ENCODE measurements around the gene NOX5.

Gene NOX5

DNA sequence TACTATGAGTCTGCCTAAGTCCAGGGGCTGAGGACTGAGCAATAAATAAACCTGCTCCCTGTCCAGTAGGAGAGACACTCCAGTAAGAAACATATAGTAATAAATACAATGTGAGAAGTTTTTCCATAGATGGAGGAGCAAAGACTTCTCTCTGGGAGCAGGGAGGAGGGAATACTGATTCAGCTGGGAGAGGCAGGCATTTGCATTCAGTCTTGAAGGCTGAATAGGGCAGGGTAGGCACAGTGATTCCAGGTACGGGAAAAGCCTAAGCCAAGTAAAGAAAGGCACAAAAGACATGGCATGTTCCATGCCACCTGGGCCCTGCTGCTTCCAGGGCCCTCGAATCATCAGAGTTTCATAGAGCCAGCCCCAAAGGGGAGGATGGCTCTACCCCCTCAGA, 86.3 kb downstream of the NOX5 start:
- no peak for DNase-seq (ENCODE audit: low read depth in 2 of 2)

DNA sequence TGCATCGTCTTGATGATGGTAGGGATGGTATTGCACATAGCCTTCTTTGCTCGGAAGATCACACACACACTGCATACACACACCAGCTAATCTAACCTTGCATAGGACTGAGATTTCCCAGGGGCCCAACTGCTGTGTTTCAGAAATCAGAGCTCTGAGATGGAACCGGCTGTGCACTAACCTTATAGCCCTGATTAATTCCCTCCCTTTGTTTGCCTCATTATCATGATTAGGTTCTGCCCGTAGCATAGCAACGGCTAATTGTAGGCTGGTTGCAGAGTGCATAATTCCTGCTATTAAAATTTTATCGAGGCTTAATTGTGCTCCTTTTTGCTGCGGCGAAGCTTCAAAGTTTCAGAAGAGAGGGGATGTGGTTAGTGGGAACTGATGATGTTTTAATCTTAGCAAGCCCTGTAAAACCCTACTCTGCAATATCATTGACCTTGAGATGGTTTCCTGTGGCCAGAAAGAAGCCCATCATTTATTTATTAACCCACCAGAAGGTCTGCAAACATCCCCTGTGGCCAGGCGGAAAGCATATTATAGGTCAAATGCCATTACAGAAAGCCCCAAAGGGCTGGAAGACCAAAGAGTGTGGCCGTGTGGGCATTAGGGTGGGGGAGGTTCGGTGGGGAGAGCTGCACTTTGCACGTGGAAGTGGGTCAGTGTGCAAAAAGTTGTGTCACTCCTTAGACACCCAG, 89.7 kb downstream of the NOX5 start:
- DNase-seq (ENCODE audit: low read depth in 2 of 2): no peak

DNA sequence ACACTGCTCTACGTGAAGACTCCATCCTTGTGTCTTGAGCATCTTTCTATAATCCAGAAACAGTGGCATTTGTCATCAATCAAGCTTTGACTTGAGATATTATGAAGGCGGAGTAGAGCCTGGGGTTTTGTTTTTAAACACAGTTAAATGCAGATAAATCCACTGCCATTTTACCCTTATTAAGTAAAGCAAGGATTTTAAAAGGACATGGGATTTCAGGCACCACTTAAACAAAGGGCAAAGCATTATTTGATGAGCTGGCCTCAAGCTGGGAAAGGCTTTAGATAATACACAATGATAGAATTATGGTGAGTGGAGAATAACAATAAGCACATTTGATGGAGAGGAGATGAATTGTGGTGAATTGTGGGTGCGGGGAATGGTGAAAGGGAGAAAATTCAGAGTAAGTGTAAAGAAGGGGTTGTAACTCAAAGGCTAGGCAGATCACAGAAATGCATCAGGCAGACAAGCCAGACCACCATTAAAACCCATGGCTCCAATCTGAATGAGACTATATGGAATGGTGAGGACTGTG, 91.0 kb downstream of the NOX5 start:
- DNase-seq (ENCODE audit: low read depth in 2 of 2): no peak

DNA sequence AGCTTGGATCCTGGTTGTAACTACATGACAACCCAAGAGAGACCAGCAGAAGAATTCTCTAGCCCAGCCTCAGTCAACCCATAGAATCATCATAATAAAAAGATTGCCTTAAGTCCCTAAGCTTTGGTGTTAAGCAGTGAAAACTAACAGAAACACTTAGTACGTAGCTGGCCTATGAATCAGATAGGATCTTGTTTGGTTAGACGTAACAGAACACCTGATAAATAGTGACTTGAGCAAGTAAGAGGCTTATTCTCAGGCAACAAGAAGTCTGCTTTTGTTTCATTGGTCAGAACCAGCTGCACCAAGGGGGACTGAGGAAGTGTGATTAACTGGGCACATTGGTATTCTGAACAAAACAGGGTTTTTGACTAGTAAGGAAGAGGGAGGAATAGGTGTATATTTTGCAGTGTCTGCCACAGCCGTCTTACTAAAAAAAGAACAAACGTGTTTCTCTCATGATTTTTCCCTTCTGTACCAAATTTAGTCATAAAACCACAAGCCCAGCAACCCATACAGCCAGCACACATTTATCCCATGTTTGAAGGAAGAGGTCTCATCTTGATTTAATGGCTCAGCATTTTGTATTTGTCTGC, 92.6 kb downstream of the NOX5 start:
- no peak for DNase-seq (ENCODE audit: low read depth in 2 of 2)
